K562 (cell line): ENCODE measurements around the gene NAA15. TPM values are rescaled to one million over a fixed set of nuclear protein-coding genes. Genes with fewer than 3 reads are reported as not detected.

Source experiments
- BRF1 ChIP-seq: IDR thresholded peaks from 3 replicates; pipeline ENCODE4 v1.6.1; 2011; ENCODE audit warnings: borderline replicate concordance, mild to moderate bottlenecking; ENCODE audit not compliant: insufficient read length; ENCODE audit errors: extremely low read depth
- C11orf30 ChIP-seq: fragments of 450-650 bp; IDR thresholded peaks from 2 replicates; pipeline ENCODE4 v1.6.1; 2016; ENCODE audit warnings: low read depth, mild to moderate bottlenecking
- FOXM1 ChIP-seq, 2 experiments: fragments of 450-650 bp in 1 of 2; sonication (generic) in 1 of 2; formaldehyde crosslinking in 1 of 2; IDR thresholded peaks; 2 replicates each; pipeline versions ENCODE4 v1.6.1 to v1.9.0; 2017 to 2022; ENCODE audit warnings: low read depth in 2 of 2, mild to moderate bottlenecking in 2 of 2, missing genetic modification reagents in 1 of 2, moderate library complexity in 1 of 2
- HDAC3 ChIP-seq: fragments of 450-650 bp; IDR thresholded peaks from 2 replicates; pipeline ENCODE4 v1.6.1; 2018; ENCODE audit warnings: borderline replicate concordance, mild to moderate bottlenecking, moderate library complexity; ENCODE audit not compliant: partially characterized antibody
- MAZ ChIP-seq, 2 experiments: fragments of 450-650 bp in 1 of 2; sonication (generic) in 1 of 2; formaldehyde crosslinking; IDR thresholded peaks in 1 of 2; conservative IDR thresholded peaks in 1 of 2; 2 replicates each; pipeline versions ENCODE4 v1.4.0 to v1.5.0; 2020; ENCODE audit warnings: mild to moderate bottlenecking in 1 of 2, missing genetic modification reagents in 1 of 2
- NCOA4 ChIP-seq: fragments of 450-650 bp; IDR thresholded peaks from 2 replicates; pipeline ENCODE4 v1.6.1; 2018; ENCODE audit warnings: mild to moderate bottlenecking; ENCODE audit not compliant: partially characterized antibody
- NR2F6 ChIP-seq: fragments of 450-650 bp; formaldehyde crosslinking; IDR thresholded peaks from 2 replicates; pipeline ENCODE4 v1.4.0; 2020; ENCODE audit warnings: mild to moderate bottlenecking
- PCBP1 ChIP-seq: fragments of 200-400 bp; formaldehyde crosslinking; IDR thresholded peaks from 2 replicates; pipeline ENCODE4 v1.6.1; 2018; ENCODE audit warnings: mild to moderate bottlenecking, low read depth, low read length; ENCODE audit not compliant: poor library complexity, severe bottlenecking
- PTRF ChIP-seq: fragments of 450-650 bp; IDR thresholded peaks from 2 replicates; pipeline ENCODE4 v1.6.1; 2016; ENCODE audit warnings: mild to moderate bottlenecking, missing genetic modification characterization, missing compliant biosample characterization
- RB1 ChIP-seq: fragments of 450-650 bp; IDR thresholded peaks from 2 replicates; pipeline ENCODE4 v1.6.1; 2017; ENCODE audit warnings: low read depth, mild to moderate bottlenecking
- SMC3 ChIP-seq: conservative IDR thresholded peaks from 2 replicates; pipeline ENCODE4 v1.6.1; 2011; ENCODE audit warnings: low read depth, low read length, improper control_type of control experiment; ENCODE audit not compliant: insufficient read depth
- XRCC3 ChIP-seq: fragments of 450-650 bp; IDR thresholded peaks from 2 replicates; pipeline ENCODE4 v1.6.1; 2017; ENCODE audit warnings: mild to moderate bottlenecking, moderate library complexity
- ZC3H8 ChIP-seq: fragments of 450-650 bp; IDR thresholded peaks from 2 replicates; pipeline ENCODE4 v1.6.1; 2017
- ZKSCAN8 ChIP-seq: fragments of 200-800 bp; sonication (Bioruptor generic); IDR thresholded peaks from 2 replicates; pipeline ENCODE4 v1.6.1; 2016; ENCODE audit warnings: missing genetic modification characterization, missing compliant biosample characterization
- ZNF444 ChIP-seq: fragments of 250-450 bp; sonication (Bioruptor Pico); IDR thresholded peaks from 2 replicates; pipeline ENCODE4 v1.4.0; 2020; ENCODE audit warnings: mild to moderate bottlenecking, moderate library complexity
- ZNF445 ChIP-seq: fragments of 250-450 bp; sonication (Bioruptor Pico); IDR thresholded peaks from 2 replicates; pipeline ENCODE4 v1.4.0; 2020; ENCODE audit warnings: low read depth, mild to moderate bottlenecking, moderate library complexity
- ZNF76 ChIP-seq: fragments of 250-450 bp; sonication (Bioruptor Pico); IDR thresholded peaks from 2 replicates; pipeline ENCODE4 v1.4.0; 2020; ENCODE audit warnings: mild to moderate bottlenecking, moderate library complexity, borderline replicate concordance
- polyA plus RNA-seq, 8 experiments: library from polyadenylated mRNA; depleted of rRNA in 4 of 8; stranded (reverse) in 5 of 8; unstranded in 3 of 8; fragments of >200 nt; fragmentation: Nextera tagmentation in 2 of 8; fragmentation: Illumina TruSeq in 1 of 8; extraction: Ambion mirVana in 2 of 8; extraction: Trizol in 1 of 8; gene quantifications; 2 replicates each; pipeline versions ENCODE4 v1.2.1 to v1.2.3, GENCODE V29; 2011 to 2014; ENCODE audit warnings: inconsistent platforms in 1 of 8, missing spikeins in 1 of 8
- total RNA-seq, 7 experiments: library from RNA; depleted of rRNA in 6 of 7; stranded (reverse); fragments of >200 nt in 6 of 7; fragmentation: Illumina TruSeq in 2 of 7; extraction: Trizol in 2 of 7; gene quantifications; 2 replicates each; pipeline versions ENCODE4 v1.2.1 to v1.2.3, GENCODE V29; 2011 to 2021; ENCODE audit warnings: low replicate concordance in 1 of 7
- TF ChIP-seq, protein P1 (sequence below), 3 experiments: fragments of 200-800 bp in 1 of 3; fragments of 250-450 bp in 1 of 3; fragments of 450-650 bp in 1 of 3; sonication (Bioruptor Pico) in 1 of 3; sonication (Bioruptor generic) in 1 of 3; formaldehyde crosslinking in 1 of 3; IDR thresholded peaks; 2 replicates each; pipeline versions ENCODE4 v1.6.1 to v1.8.0; 2016 to 2022; ENCODE audit warnings: mild to moderate bottlenecking in 2 of 3, missing genetic modification characterization in 2 of 3, missing compliant biosample characterization in 1 of 3, moderate library complexity in 1 of 3
- TF ChIP-seq, protein P2 (sequence below), 2 experiments: fragments of 200-800 bp in 1 of 2; sonication (Bioruptor generic) in 1 of 2; sonication (generic) in 1 of 2; formaldehyde crosslinking in 1 of 2; IDR thresholded peaks in 1 of 2; conservative IDR thresholded peaks in 1 of 2; 2 replicates each; pipeline versions ENCODE4 v1.5.0 to v1.6.1; 2016 to 2020; ENCODE audit warnings: missing compliant biosample characterization in 1 of 2, missing genetic modification characterization in 1 of 2, missing genetic modification reagents in 1 of 2
- TF ChIP-seq, protein P3 (sequence below): fragments of 450-650 bp; IDR thresholded peaks from 2 replicates; pipeline ENCODE4 v1.6.1; 2017; ENCODE audit warnings: antibody characterized with exemption

Gene NAA15
- total and polyA plus RNA-seq, 9 of the 15 experiments (the other 6 are each of a cell fraction or from before 2014, with no cell fraction given): 37.8 to 117 (median 63.2) TPM

DNA sequence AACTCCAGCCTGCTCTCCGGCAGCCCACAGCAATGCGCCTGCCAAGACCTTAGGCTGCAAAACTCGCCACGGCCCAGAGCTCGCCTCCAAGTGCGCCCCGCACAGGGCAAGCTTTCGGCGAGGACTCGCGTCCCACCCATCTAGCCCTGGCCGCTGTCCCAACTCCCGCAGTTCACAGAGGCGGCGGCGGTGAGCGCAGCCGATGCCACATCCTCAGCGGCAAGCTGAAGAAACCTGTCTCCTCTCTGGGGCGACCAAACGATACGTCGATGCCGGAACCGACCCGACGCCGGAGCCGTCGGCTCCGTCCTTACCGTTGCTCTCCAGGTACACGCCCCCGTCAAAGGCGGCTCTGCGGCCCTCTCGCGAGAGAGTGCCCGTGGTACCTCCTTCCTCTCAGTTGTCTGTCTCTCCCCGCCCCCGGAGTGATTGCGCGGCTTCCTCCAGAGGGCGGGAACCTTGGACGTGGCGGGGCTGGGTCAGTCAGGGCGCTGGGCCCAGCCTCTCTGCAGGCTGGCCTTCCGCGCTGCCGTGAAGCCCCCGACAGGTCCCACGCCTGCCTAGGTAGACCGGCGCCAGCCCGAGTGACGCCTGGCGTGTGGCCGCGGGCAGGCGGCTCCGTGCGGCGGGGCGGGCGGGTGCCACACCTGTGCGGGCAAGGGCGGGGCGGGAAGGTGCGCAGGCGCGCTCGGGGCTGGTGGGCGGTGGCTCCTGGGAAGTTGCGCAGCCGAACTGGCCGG, 152.2 kb downstream of the NAA15 start (continued):
- no peak for TF ChIP-seq SMC3
- no peak for TF ChIP-seq FOXM1 (IDR thresholded peaks at IDR 0.05; ENCODE audit: low read depth)
- peak; percentile 71 for TF ChIP-seq FOXM1 (CRISPR knock-in tag; IDR thresholded peaks at IDR 0.05; ENCODE audit: low read depth)
- no peak for TF ChIP-seq ZNF445 (CRISPR knock-in tag)
- TF ChIP-seq XRCC3: no peak
- no peak for TF ChIP-seq ZNF444 (CRISPR knock-in tag)
- no peak for TF ChIP-seq C11orf30
- no peak for TF ChIP-seq BRF1
- TF ChIP-seq PTRF (tag): no peak
- no peak for TF ChIP-seq NR2F6 (CRISPR knock-in tag)
- peak; percentile 64 to 76 for TF ChIP-seq MAZ (CRISPR knock-in tag; conservative IDR thresholded peaks at IDR 0.05 in 1 of 2, IDR thresholded peaks at IDR 0.05 in 1 of 2)
- no peak; the same call in 1 of the 2 replicates for TF ChIP-seq ZNF76 (CRISPR knock-in tag)
- TF ChIP-seq RB1: peak; percentile 95
- TF ChIP-seq ZC3H8: no peak
- TF ChIP-seq, protein P1, sequence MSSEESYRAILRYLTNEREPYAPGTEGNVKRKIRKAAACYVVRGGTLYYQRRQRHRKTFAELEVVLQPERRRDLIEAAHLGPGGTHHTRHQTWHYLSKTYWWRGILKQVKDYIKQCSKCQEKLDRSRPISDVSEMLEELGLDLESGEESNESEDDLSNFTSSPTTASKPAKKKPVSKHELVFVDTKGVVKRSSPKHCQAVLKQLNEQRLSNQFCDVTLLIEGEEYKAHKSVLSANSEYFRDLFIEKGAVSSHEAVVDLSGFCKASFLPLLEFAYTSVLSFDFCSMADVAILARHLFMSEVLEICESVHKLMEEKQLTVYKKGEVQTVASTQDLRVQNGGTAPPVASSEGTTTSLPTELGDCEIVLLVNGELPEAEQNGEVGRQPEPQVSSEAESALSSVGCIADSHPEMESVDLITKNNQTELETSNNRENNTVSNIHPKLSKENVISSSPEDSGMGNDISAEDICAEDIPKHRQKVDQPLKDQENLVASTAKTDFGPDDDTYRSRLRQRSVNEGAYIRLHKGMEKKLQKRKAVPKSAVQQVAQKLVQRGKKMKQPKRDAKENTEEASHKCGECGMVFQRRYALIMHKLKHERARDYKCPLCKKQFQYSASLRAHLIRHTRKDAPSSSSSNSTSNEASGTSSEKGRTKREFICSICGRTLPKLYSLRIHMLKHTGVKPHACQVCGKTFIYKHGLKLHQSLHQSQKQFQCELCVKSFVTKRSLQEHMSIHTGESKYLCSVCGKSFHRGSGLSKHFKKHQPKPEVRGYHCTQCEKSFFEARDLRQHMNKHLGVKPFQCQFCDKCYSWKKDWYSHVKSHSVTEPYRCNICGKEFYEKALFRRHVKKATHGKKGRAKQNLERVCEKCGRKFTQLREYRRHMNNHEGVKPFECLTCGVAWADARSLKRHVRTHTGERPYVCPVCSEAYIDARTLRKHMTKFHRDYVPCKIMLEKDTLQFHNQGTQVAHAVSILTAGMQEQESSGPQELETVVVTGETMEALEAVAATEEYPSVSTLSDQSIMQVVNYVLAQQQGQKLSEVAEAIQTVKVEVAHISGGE (CRISPR knock-in tag; IDR thresholded peaks at IDR 0.05): no peak
- no peak for TF ChIP-seq ZKSCAN8 (CRISPR knock-in tag)
- no peak for TF ChIP-seq NCOA4
- no peak for TF ChIP-seq PCBP1
- TF ChIP-seq, protein P2, sequence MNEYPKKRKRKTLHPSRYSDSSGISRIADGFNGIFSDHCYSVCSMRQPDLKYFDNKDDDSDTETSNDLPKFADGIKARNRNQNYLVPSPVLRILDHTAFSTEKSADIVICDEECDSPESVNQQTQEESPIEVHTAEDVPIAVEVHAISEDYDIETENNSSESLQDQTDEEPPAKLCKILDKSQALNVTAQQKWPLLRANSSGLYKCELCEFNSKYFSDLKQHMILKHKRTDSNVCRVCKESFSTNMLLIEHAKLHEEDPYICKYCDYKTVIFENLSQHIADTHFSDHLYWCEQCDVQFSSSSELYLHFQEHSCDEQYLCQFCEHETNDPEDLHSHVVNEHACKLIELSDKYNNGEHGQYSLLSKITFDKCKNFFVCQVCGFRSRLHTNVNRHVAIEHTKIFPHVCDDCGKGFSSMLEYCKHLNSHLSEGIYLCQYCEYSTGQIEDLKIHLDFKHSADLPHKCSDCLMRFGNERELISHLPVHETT (CRISPR knock-in tag; conservative IDR thresholded peaks at IDR 0.05 in 1 of 2, IDR thresholded peaks at IDR 0.05 in 1 of 2): no peak
- peak; percentile 91 for TF ChIP-seq HDAC3
- TF ChIP-seq, protein P3, sequence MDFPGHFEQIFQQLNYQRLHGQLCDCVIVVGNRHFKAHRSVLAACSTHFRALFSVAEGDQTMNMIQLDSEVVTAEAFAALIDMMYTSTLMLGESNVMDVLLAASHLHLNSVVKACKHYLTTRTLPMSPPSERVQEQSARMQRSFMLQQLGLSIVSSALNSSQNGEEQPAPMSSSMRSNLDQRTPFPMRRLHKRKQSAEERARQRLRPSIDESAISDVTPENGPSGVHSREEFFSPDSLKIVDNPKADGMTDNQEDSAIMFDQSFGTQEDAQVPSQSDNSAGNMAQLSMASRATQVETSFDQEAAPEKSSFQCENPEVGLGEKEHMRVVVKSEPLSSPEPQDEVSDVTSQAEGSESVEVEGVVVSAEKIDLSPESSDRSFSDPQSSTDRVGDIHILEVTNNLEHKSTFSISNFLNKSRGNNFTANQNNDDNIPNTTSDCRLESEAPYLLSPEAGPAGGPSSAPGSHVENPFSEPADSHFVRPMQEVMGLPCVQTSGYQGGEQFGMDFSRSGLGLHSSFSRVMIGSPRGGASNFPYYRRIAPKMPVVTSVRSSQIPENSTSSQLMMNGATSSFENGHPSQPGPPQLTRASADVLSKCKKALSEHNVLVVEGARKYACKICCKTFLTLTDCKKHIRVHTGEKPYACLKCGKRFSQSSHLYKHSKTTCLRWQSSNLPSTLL: no peak
